ENCODE data around the gene IGDCC3. TPM values are rescaled to one million over a fixed set of nuclear protein-coding genes. Genes with fewer than 3 reads are reported as not detected.
"Not testable (repeated sequence)": the region's sequence is repeated elsewhere in the genome, so short reads cannot be mapped to it uniquely, and the experiment has no call there.

Gene IGDCC3
- total RNA-seq, 4 donors from 2014 or later = not detected

DNA sequence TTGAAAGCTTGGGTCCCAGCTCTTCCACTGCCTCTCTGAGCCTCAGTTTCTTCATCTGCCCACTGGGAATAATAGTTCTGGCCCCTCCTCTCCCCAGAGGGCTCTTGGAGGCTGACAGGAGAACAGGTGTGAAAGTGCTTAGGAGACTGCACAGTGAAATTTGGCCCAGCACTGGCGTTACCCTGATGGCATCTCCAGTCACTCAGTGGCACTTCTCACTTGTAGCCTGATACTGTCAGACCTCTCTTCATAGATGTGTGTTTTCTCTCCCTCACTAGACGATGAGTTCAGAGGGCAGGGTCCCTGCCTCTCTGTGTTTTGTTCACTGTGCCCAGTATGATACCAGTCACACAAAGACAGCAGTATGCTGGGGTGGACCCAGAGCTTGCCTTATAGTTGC, 22.2 kb upstream of the IGDCC3 start:
- in situ Hi-C loops (cut with MboI; ENCODE audit: low sequenced_read_pairs in 4 of 4) (no loop called here), intact Hi-C loops (cut with DNase I; ENCODE audit: low total_unique reads) (loop anchor here (2.0 to 5.0 kb wide), 2 partner anchors 53 to 83 kb away; no protein-coding TSS in a partner anchor)
- no peaks in the 10 kb centered on the region for H3K9me3 ChIP-seq
- peaks cover 0 to 4% of the 10 kb centered on the region in 2 donors for H3K36me3 ChIP-seq
- no peak for DNase-seq
- H3K4me1 ChIP-seq = peaks cover 18 to 19% of the 10 kb centered on the region in 2 donors
- no peaks in the 10 kb centered on the region for H3K27me3 ChIP-seq
- no peak for ATAC-seq
- H3K27ac ChIP-seq = peak overlapping the region in 1 of 4 donors; percentile 68
- no peak for TF ChIP-seq POLR2A (IDR thresholded peaks at IDR 0.05)
- TF ChIP-seq, protein P1, sequence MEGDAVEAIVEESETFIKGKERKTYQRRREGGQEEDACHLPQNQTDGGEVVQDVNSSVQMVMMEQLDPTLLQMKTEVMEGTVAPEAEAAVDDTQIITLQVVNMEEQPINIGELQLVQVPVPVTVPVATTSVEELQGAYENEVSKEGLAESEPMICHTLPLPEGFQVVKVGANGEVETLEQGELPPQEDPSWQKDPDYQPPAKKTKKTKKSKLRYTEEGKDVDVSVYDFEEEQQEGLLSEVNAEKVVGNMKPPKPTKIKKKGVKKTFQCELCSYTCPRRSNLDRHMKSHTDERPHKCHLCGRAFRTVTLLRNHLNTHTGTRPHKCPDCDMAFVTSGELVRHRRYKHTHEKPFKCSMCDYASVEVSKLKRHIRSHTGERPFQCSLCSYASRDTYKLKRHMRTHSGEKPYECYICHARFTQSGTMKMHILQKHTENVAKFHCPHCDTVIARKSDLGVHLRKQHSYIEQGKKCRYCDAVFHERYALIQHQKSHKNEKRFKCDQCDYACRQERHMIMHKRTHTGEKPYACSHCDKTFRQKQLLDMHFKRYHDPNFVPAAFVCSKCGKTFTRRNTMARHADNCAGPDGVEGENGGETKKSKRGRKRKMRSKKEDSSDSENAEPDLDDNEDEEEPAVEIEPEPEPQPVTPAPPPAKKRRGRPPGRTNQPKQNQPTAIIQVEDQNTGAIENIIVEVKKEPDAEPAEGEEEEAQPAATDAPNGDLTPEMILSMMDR (IDR thresholded peaks at IDR 0.05 in 4 of 5, conservative IDR thresholded peaks at IDR 0.05 in 1 of 5) = no peak
- no peak overlapping the region for H3K4me3 ChIP-seq

DNA sequence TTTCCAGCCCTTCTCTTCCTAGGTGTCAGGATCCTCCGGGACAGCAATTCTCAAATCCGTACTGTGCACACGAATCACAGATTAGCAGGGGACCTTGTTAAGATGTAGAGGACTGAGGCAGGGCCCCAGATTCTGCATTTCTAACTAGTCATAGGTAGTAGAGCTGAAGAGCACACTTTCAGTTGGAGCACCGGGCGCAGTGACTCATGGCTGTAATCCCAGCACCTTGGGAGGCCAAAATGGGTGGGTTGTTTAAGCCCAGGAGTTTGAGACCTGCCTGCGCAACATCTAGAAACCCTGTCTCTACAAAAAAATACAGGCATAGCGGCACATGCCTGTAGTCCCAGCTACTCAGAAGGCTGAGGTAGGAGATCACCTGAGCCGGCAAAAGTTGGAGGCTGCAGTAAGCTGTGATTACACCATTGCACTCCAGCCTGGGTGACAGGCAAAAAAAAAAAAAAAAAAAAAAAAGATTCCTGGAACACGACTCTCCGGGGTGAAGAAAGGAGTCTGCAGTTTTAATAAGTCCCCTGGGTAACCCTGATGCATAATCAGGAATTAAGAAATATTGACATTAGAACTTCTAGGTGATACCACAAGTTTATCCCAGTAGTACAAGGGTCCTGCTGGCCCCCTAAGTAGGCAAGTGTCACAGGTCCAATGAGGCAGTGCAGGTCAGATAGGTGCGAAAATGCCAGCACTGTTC, 21.4 kb upstream of the IGDCC3 start:
- Histone ChIP-seq H3K4me1 (peaks cover 18 to 19% of the 10 kb centered on the region in 2 donors), H3K27ac (no peak overlapping the region), H3K9me3 (no peaks in the 10 kb centered on the region), H3K36me3 (peaks cover 0 to 12% of the 10 kb centered on the region in 2 donors), H3K27me3 (no peaks in the 10 kb centered on the region), H3K4me3 (no peak overlapping the region)
- ATAC-seq (no peak), DNase-seq (no peak)
- in situ Hi-C loops (cut with MboI; ENCODE audit: low sequenced_read_pairs in 4 of 4) (no loop called here), intact Hi-C loops (cut with DNase I; ENCODE audit: low total_unique reads) (no loop called here)
- TF ChIP-seq POLR2A (IDR thresholded peaks at IDR 0.05) = no peak
- TF ChIP-seq, protein P1 (IDR thresholded peaks at IDR 0.05 in 4 of 5, conservative IDR thresholded peaks at IDR 0.05 in 1 of 5) = no peak

DNA sequence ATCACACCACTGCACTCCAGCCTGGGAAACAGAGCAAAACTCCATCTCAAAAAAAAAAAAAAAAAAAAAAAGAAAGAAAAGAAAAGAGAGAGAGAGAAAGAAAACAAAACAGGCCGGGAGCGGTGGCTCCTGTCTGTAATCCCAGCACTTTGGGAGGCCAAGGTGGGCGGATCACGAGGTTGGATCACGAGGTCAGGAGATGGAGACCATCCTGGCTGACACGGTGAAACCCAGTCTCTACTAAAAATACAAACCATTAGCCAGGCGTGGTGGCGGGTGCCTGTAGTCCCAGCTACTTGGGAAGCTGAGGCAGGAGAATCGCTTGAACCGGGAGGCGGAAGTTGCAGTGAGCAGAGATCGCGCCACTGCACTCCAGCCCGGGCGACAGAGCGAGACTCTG, 20.7 kb upstream of the IGDCC3 start:
- H3K27me3 ChIP-seq; intact Hi-C loops (cut with DNase I; ENCODE audit: low total_unique reads); H3K4me3 ChIP-seq; DNase-seq; H3K9me3 ChIP-seq; in situ Hi-C loops (cut with MboI; ENCODE audit: low sequenced_read_pairs in 4 of 4); H3K27ac ChIP-seq; ATAC-seq: not testable (repeated sequence)
- peaks cover 0 to 19% of the 10 kb centered on the region in 2 donors for H3K36me3 ChIP-seq
- peaks cover 18% of the 10 kb centered on the region in 2 donors for H3K4me1 ChIP-seq

DNA sequence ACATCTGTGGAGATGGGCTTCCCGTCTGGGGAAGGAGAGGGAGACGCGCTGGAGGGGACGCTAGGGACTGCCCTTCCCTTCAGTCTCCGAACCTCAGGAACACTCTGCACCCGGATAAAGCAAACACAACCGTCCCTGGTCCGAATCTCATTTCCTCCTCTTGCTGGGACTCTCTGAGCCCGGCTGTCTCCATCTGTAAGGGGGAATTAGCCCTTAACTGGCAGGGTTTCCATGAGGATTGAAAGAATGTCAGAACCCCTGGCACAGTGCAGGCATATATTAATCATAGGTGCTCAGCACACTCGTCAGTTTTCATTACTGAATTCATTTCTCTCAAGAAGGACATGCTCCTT, 19.1 kb upstream of the IGDCC3 start:
- DNase-seq (no peak), ATAC-seq (no peak)
- Histone ChIP-seq H3K4me3 (no peak overlapping the region), H3K4me1 (peaks cover 10 to 13% of the 10 kb centered on the region in 2 donors), H3K9me3 (no peaks in the 10 kb centered on the region), H3K36me3 (peaks cover 0 to 22% of the 10 kb centered on the region in 2 donors), H3K27me3 (no peaks in the 10 kb centered on the region), H3K27ac (no peak overlapping the region)
- TF ChIP-seq, protein P1 (IDR thresholded peaks at IDR 0.05 in 4 of 5, conservative IDR thresholded peaks at IDR 0.05 in 1 of 5) = no peak
- no peak for TF ChIP-seq POLR2A (IDR thresholded peaks at IDR 0.05)
- intact Hi-C loops (cut with DNase I; ENCODE audit: low total_unique reads) (no loop called here), in situ Hi-C loops (cut with MboI; ENCODE audit: low sequenced_read_pairs in 4 of 4) (no loop called here)

DNA sequence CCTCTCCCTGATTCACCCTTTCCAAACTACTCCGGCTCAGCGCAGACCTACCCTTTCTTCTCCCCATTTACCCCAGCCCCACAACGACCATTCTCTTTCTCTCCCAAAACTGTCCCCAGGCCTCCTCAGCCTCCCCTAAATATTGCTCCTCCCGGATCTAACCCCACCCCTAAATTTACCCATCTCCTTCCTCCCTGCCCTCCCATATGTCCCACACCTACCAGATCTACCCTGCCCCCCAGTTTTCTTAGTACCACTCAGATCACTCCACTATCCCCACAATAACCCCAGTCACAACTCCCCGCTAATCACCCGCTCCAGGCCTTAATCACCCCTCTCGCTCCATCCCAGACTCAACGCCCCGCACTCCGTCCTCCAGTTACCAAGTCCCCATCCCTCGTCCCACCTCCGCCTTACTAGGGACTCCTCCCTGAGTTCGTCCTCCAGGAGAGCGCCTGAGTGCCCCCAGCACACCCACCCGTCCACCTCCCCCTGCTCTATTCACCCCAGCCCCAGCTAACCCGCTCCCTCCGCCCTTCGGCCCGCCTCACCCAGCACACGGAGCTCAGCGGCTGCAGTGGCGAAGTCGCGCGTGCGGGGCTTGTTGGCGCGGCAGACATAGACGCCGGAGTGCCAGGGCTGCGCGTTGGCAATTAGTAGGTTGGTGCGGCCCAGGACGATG, 18.6 kb upstream of the IGDCC3 start:
- in situ Hi-C loops (cut with MboI; ENCODE audit: low sequenced_read_pairs in 4 of 4) (no loop called here), intact Hi-C loops (cut with DNase I; ENCODE audit: low total_unique reads) (no loop called here)
- H3K4me3 ChIP-seq = no peak overlapping the region
- H3K36me3 ChIP-seq = peaks cover 0 to 22% of the 10 kb centered on the region in 2 donors
- DNase-seq = no peak
- no peak overlapping the region for H3K27ac ChIP-seq
- no peaks in the 10 kb centered on the region for H3K27me3 ChIP-seq
- ATAC-seq = no peak
- TF ChIP-seq POLR2A (IDR thresholded peaks at IDR 0.05) = no peak
- TF ChIP-seq, protein P1 (IDR thresholded peaks at IDR 0.05 in 4 of 5, conservative IDR thresholded peaks at IDR 0.05 in 1 of 5) = no peak
- H3K4me1 ChIP-seq = peaks cover 7 to 9% of the 10 kb centered on the region in 2 donors
- no peaks in the 10 kb centered on the region for H3K9me3 ChIP-seq

All from gastrocnemius medialis (tissue), 4 donors.